ENCODE data around the gene ZER1. TPM values are rescaled to one million over a fixed set of nuclear protein-coding genes. Genes with fewer than 3 reads are reported as not detected.

ZER1 gene
- total and polyA plus RNA-seq, 2 of the 8 experiments (the other 6 are each of a cell fraction or from before 2014, with no cell fraction given), result 20.5 to 26.6 TPM

DNA sequence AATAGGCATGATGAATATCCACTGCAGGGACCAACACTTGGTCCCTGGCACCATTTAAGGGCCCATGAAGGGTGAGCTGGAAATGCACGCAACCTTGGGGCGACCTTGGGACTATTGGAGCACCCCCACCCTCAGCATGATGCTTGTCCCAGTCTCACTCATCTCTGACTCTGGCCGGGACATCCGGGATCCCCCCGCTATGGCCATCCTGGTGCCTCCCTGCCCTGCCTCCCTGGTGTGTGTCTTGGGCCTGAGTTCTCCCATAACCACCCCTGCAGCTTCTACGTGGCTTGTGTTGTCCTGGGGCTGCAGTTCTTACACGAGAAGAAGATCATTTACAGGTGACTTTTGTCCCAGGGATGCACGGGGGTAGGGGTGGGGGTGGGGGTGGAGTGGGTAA, 53.7 kb downstream of the ZER1 start:
- Histone ChIP-seq H3K18ac (ENCODE audit: extremely low read depth, low read length) (no peak overlapping the region), H3K36me3 (ENCODE audit: control insufficient read depth in 2 of 4, insufficient read depth in 4 of 4, low read length in 3 of 4) (peaks cover 0 to 15% (median 12%) of the 10 kb centered on the region in 4 experiments; a peak in 5 of 8 replicates), H4K91ac (replicated peaks; ENCODE audit: insufficient read length, low read length) (no peak overlapping the region), H2AK5ac (ENCODE audit: low read depth, low read length) (no peak overlapping the region), H3K4me3 (ENCODE audit: extremely low read depth in 1 of 4, insufficient read depth in 2 of 4, low read depth in 3 of 4, low read length in 4 of 4) (no peak overlapping the region), H3K4ac (replicated peaks; ENCODE audit: insufficient read length, low read depth, low read length) (no peak overlapping the region), H3K23me2 (ENCODE audit: low read depth, low read length) (no peaks in the 10 kb centered on the region; the same call in 1 of the 2 replicates), H2BK20ac (ENCODE audit: low read length) (no peak overlapping the region), H3K79me1 (ENCODE audit: low read depth, low read length) (peaks cover 3% of the 10 kb centered on the region; the same call in 1 of the 2 replicates), H3K79me2 (ENCODE audit: control insufficient read depth in 1 of 2, insufficient read depth in 2 of 2, low read length in 2 of 2) (no peaks in the 10 kb centered on the region), H2BK12ac (ENCODE audit: low read depth, low read length) (no peak overlapping the region), H4K5ac (ENCODE audit: insufficient read length, low read depth, low read length) (no peak overlapping the region), H2AFZ (ENCODE audit: low read length) (no peak overlapping the region), H4K20me1 (replicated peaks in 1 of 2; ENCODE audit: control insufficient read depth in 1 of 2, insufficient read depth in 2 of 2, low read length in 2 of 2) (peaks cover 0 to 2% of the 10 kb centered on the region in 2 experiments), H2BK5ac (ENCODE audit: low read depth, low read length) (no peak overlapping the region), H2BK120ac (replicated peaks; ENCODE audit: low read depth, low read length) (no peak overlapping the region), H3K56ac (replicated peaks; ENCODE audit: insufficient read length, low read depth, low read length) (no peak overlapping the region), H3K9ac (replicated peaks in 1 of 4; ENCODE audit: extremely low read depth in 1 of 4, low read depth in 3 of 4, low read length in 3 of 4) (no peak overlapping the region), H3K27me3 (replicated peaks in 1 of 4; ENCODE audit: control insufficient read depth in 3 of 4, extremely low read depth in 1 of 4, insufficient read depth in 3 of 4, low read length in 3 of 4) (no peaks in the 10 kb centered on the region), H3K27ac (ENCODE audit: low read depth, low read length) (no peak overlapping the region), H4K8ac (ENCODE audit: extremely low read depth, insufficient read depth, low read length) (no peak overlapping the region), H3K4me1 (replicated peaks in 1 of 4; ENCODE audit: control insufficient read depth in 3 of 4, insufficient read depth in 4 of 4, low read length in 3 of 4) (no peaks in the 10 kb centered on the region; a peak in 1 of 7 replicates), H2BK15ac (ENCODE audit: low read length) (no peak overlapping the region), H3K14ac (ENCODE audit: insufficient read length) (no peak overlapping the region), H3K9me3 (ENCODE audit: insufficient read depth in 2 of 2, low read depth in 1 of 2, low read length in 1 of 2) (no peaks in the 10 kb centered on the region), H3K4me2 (ENCODE audit: insufficient read depth in 1 of 2, low read depth in 2 of 2, low read length in 2 of 2) (no peak overlapping the region), H3K23ac (ENCODE audit: insufficient read length) (no peak overlapping the region)
- FAIRE-seq, result no peak
- TF ChIP-seq ASH2L (IDR thresholded peaks at IDR 0.05; ENCODE audit: low read length) (no peak), RFX5 (IDR thresholded peaks at IDR 0.05; ENCODE audit: borderline replicate concordance, low read depth, low read length) (no peak), PHF8 (conservative IDR thresholded peaks at IDR 0.05; ENCODE audit: low read depth, low read length) (no peak), HDAC6 (IDR thresholded peaks at IDR 0.05; ENCODE audit: low read depth, low read length) (no peak), ZNF274 (IDR thresholded peaks at IDR 0.05; ENCODE audit: borderline replicate concordance, extremely low read depth, low read length) (no peak), POLR2A (IDR thresholded peaks at IDR 0.05; ENCODE audit: control extremely low read depth in 1 of 2, low read depth in 2 of 2, low read length in 2 of 2) (no peak), JUN (IDR thresholded peaks at IDR 0.05; ENCODE audit: low read depth, low read length) (no peak)
- no peak for DNase-seq (ENCODE audit: low read depth in 1 of 2, low spot score in 2 of 2)
- 92% methylated on average over 8 of the region's 8 CpGs; no CpG with 5 or more reads in 1 of the 2 experiments for WGBS, 2 experiments (ENCODE audit: extremely low coverage in 1 of 2, insufficient coverage in 1 of 2, insufficient read length in 1 of 2, insufficient replicate concordance in 2 of 2, low coverage in 1 of 2, low lambda C conversion rate in 2 of 2, missing lambda C conversion rate in 1 of 2)
- CTCF ChIA-PET (ENCODE audit: partially characterized antibody), result interaction anchor here (0.6 to 3.0 kb wide), 2 partner anchors 16 to 760 kb away, joined by 3 to 13 read pairs; partner anchors contain the start of gene PKN3
- POLR2A ChIA-PET (ENCODE audit: partially characterized antibody), result interaction anchor here (0.6 to 46.1 kb wide), 5 partner anchors 9 to 110 kb away, joined by 3 to 1197 read pairs (median 4); partner anchors contain the start of genes DYNC2I2 and SET
